ENCODE results near the gene INTS11. TPM values are rescaled to one million over a fixed set of nuclear protein-coding genes. Genes with fewer than 3 reads are reported as not detected.
"Not testable (repeated sequence)": the region's sequence is repeated elsewhere in the genome, so short reads cannot be mapped to it uniquely, and the experiment has no call there.

INTS11 gene
- total RNA-seq, 6 experiments from 2014 or later: 35.1 to 52.4 (median 43.5) TPM

DNA sequence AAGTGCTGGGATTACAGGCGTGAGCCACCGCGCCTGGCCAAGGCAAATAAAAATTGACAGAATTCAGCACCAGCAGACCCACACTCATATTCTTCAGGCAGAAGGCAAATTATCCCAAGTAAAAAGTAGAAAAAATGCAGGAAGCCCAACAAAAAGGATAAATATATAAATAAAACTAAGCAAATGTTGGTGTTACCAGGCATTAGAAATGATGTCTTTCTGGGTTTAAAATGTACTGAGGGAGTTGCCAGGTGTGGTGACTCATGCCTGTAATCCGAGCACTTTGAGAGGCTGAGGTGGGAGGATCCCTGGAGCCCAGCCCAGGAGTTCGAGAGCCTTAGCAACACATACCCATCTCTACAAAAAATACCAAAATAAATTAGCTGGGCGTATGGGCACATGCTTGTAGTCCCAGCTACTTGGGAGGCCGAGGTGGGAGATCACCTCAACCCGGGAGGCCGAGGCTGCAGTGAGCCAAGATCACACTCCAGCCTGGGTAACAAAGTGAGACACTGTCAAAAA lies 6.3 kb downstream of the INTS11 start:
- peak; percentile 68 to 85 (median 82) for ATAC-seq
- peaks cover 0 to 23% (median 14%) of the 10 kb centered on the region in 4 donors for H3K36me3 ChIP-seq
- TF ChIP-seq, protein P1, sequence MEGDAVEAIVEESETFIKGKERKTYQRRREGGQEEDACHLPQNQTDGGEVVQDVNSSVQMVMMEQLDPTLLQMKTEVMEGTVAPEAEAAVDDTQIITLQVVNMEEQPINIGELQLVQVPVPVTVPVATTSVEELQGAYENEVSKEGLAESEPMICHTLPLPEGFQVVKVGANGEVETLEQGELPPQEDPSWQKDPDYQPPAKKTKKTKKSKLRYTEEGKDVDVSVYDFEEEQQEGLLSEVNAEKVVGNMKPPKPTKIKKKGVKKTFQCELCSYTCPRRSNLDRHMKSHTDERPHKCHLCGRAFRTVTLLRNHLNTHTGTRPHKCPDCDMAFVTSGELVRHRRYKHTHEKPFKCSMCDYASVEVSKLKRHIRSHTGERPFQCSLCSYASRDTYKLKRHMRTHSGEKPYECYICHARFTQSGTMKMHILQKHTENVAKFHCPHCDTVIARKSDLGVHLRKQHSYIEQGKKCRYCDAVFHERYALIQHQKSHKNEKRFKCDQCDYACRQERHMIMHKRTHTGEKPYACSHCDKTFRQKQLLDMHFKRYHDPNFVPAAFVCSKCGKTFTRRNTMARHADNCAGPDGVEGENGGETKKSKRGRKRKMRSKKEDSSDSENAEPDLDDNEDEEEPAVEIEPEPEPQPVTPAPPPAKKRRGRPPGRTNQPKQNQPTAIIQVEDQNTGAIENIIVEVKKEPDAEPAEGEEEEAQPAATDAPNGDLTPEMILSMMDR (IDR thresholded peaks at IDR 0.05): no peak
- TF ChIP-seq POLR2A (IDR thresholded peaks at IDR 0.05): no peak
- no peaks in the 10 kb centered on the region for H3K27me3 ChIP-seq
- H3K27ac ChIP-seq: no peak overlapping the region
- peak in 2 of 3 donors; percentile 75 to 76 for DNase-seq
- WGBS (ENCODE audit: insufficient coverage, low coverage, low lambda C conversion rate, missing lambda C conversion rate): 59% methylated on average over 7 of the region's 9 CpGs
- no peak overlapping the region for H3K4me3 ChIP-seq
- intact Hi-C loops (cut with DNase I): no loop called here
- H3K9me3 ChIP-seq: no peaks in the 10 kb centered on the region
- peaks cover 0 to 19% (median 0%) of the 10 kb centered on the region in 4 donors for H3K4me1 ChIP-seq

DNA sequence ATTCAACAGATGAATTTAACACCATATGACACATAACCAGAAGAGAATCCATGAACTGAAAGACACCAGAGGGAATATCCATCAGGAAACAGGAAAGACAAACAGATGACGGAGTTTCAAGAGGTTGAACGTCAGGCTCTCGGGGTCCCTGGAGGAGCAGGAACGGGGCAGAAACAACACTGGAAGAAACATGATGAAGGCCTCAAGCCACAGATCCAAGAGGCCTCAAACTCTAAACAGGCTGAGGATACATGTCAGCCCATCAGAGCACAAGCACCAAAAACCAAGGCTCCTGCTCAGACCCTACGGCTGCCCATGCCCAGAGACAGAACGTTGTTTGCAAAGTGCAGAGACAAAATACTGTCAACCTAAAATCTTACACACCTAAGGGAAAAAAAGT lies 7.0 kb downstream of the INTS11 start:
- H3K9me3 ChIP-seq: no peaks in the 10 kb centered on the region
- peaks cover 0 to 18% (median 0%) of the 10 kb centered on the region in 4 donors for H3K4me1 ChIP-seq
- DNase-seq (no peak), ATAC-seq (no peak)
- H3K36me3 ChIP-seq: peaks cover 0 to 31% (median 15%) of the 10 kb centered on the region in 4 donors
- H3K27me3 ChIP-seq: no peaks in the 10 kb centered on the region
- no peak overlapping the region for H3K4me3 ChIP-seq
- no peak overlapping the region for H3K27ac ChIP-seq
- intact Hi-C loops (cut with DNase I): no loop called here
- 90% methylated on average over 6 of the region's 6 CpGs for WGBS (ENCODE audit: insufficient coverage, low coverage, low lambda C conversion rate, missing lambda C conversion rate)
- no peak for TF ChIP-seq POLR2A (IDR thresholded peaks at IDR 0.05)
- TF ChIP-seq, protein P1 (IDR thresholded peaks at IDR 0.05): no peak

DNA sequence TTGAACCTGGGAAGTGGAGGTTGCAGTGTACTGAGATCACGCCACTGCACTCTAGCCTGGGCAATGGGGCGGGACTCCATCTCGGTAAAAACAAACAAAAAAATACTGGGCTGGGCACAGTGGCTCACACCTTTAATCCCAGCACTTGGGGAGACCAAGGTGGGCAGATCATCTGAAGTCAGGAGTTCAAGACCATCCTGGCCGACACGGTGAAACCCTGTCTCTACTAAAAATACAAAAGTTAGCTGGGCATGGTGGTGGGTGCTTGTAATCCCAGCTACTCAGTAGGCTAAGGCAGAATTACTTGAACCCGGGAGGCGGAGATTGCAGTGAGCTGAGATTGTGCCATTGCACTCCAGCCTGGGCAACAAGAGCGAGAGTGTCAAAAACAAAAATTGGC lies 8.3 kb downstream of the INTS11 start:
- 83% methylated on average over 6 of the region's 8 CpGs for WGBS (ENCODE audit: insufficient coverage, low coverage, low lambda C conversion rate, missing lambda C conversion rate)
- intact Hi-C loops (cut with DNase I); ATAC-seq; H3K27ac ChIP-seq; DNase-seq; H3K9me3 ChIP-seq; H3K27me3 ChIP-seq; H3K4me3 ChIP-seq: not testable (repeated sequence)
- peaks cover 0 to 43% (median 15%) of the 10 kb centered on the region in 4 donors for H3K36me3 ChIP-seq
- peaks cover 0 to 18% (median 0%) of the 10 kb centered on the region in 4 donors for H3K4me1 ChIP-seq

DNA sequence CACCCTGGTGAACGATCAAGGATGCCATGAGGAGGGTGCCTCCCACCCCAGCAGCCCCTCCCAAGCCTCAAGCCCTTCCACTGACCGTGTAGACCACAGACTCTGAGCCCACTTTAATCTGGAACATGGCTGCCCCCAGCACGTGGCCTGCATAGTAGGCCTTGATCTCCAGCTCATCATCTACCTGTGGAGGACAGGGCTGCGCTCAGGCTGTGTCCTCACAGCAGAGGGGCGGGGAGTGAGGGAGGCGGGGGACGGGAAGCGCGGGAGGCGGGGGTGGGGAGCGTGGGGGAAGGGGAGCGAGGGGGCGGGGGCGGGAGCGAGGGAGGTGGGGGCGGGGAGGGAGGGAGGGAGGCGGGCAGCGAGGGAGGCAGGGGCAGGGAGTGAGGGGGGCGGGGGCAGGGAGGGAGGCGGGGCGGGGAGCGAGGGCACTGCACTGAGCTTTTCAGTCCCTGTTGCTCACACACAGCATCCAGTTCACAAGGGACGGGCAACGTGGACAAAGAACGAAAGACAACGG lies 9.0 kb downstream of the INTS11 start:
- Histone ChIP-seq H3K27me3 (no peaks in the 10 kb centered on the region), H3K27ac (no peak overlapping the region), H3K4me1 (peaks cover 0 to 18% (median 0%) of the 10 kb centered on the region in 4 donors), H3K36me3 (peaks cover 0 to 47% (median 15%) of the 10 kb centered on the region in 4 donors), H3K4me3 (no peak overlapping the region), H3K9me3 (no peaks in the 10 kb centered on the region)
- no peak for DNase-seq
- 75% methylated on average over 21 of the region's 26 CpGs for WGBS (ENCODE audit: insufficient coverage, low coverage, low lambda C conversion rate, missing lambda C conversion rate)
- intact Hi-C loops (cut with DNase I): no loop called here
- ATAC-seq: no peak
- TF ChIP-seq POLR2A (IDR thresholded peaks at IDR 0.05): no peak
- TF ChIP-seq, protein P1 (IDR thresholded peaks at IDR 0.05): no peak

DNA sequence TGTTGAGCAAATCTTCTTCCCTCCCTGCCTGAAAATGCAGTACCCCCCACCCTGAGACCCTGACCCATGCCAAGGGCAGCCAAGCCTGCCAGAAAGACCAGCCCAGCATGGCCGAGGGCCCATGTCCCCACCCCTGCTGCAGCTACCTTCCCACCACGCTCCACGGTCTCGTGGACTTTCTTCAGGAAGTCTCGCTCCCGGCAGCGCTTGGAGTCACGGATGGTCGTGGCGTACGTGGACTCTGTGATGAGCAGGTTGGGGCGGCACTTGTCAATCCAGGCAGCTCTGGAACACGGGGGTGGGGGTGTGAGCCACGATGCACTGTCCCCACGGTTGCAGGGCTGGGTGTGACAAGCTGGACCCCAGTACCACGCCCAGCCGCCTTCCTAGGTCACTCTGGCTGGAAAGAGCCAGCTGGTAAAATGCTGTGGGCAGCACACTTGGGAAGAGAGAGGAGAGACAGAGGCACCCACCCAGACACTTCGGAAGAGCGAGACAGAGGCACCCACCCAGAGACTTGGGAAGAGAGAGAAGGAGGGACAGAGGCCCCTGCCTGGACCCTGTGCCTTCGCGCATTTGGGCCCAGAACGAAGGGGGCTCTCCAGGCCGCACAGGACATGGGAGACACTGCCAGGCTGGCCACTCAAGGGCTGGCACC lies 9.7 kb downstream of the INTS11 start:
- WGBS (ENCODE audit: insufficient coverage, low coverage, low lambda C conversion rate, missing lambda C conversion rate): 75% methylated on average over 4 of the region's 23 CpGs

More for the DNA sequence above, 9.7 kb downstream of the INTS11 start:
- TF ChIP-seq, protein P1 (IDR thresholded peaks at IDR 0.05): no peak
- no peak for TF ChIP-seq POLR2A (IDR thresholded peaks at IDR 0.05)
- Histone ChIP-seq H3K27me3 (no peaks in the 10 kb centered on the region), H3K4me1 (peaks cover 0 to 18% (median 0%) of the 10 kb centered on the region in 4 donors), H3K9me3 (no peaks in the 10 kb centered on the region), H3K36me3 (peaks cover 0 to 47% (median 13%) of the 10 kb centered on the region in 4 donors), H3K27ac (no peak overlapping the region), H3K4me3 (no peak overlapping the region)
- intact Hi-C loops (cut with DNase I): no loop called here
- ATAC-seq: no peak
- no peak for DNase-seq

Measured in right lobe of liver (tissue), 6 donors.